AG04450 (cell line): ENCODE measurements around the gene SLC25A28. TPM values are rescaled to one million over a fixed set of nuclear protein-coding genes. Genes with fewer than 3 reads are reported as not detected.
"Not testable (repeated sequence)": the region's sequence is repeated elsewhere in the genome, so short reads cannot be mapped to it uniquely, and the experiment has no call there.

Source experiments
- CTCF ChIA-PET: fragments of 300-600, 350-600 bp; formaldehyde crosslinking; extraction: SDS; loops from one replicate; lab custom pipeline; 2022; ENCODE audit warnings: antibody characterized with exemption, inconsistent platforms; lab: Charles Lee
- POLR2A ChIA-PET: fragments of 350-600 bp; formaldehyde crosslinking; extraction: SDS; loops from one replicate; lab custom pipeline; 2021; ENCODE audit warnings: antibody characterized with exemption, inconsistent platforms; lab: Yijun Ruan, JAX
- DNase-seq: peaks from one replicate; pipeline ENCODE4 v3.0.0-alpha.2; 2011; ENCODE audit warnings: low read depth, low spot score
- H3K27ac ChIP-seq: one replicate; pipeline ENCODE4 v1.5.1; 2012; ENCODE audit warnings: low read depth, low read length, control low read depth
- H3K27me3 ChIP-seq: one replicate; pipeline ENCODE4 v1.6.0; 2012; ENCODE audit warnings: low read length; ENCODE audit not compliant: control insufficient read depth, insufficient read depth
- H3K4me3 ChIP-seq: 2 replicates; pipeline ENCODE4 v1.5.1; 2011; ENCODE audit warnings: mild to moderate bottlenecking, low read depth, low read length, control low read depth
- H3K9me3 ChIP-seq: 2 replicates; pipeline ENCODE4 v1.5.1; 2012; ENCODE audit warnings: low read length; ENCODE audit not compliant: control insufficient read depth, insufficient read depth
- polyA plus RNA-seq: library from polyadenylated mRNA; depleted of rRNA; stranded (reverse); fragments of >200 nt; gene quantifications from 2 replicates; pipeline ENCODE4 v1.2.3, GENCODE V29; 2011
- TF ChIP-seq, protein P1 (sequence below): IDR thresholded peaks from 2 replicates; pipeline ENCODE4 v1.5.1; 2011; ENCODE audit warnings: low read depth, low read length, control low read depth, inconsistent platforms

The SLC25A28 gene
- polyA plus RNA-seq, 1 experiment = 20.4 TPM

- Histone ChIP-seq H3K27me3 (peaks cover 3% of the 10 kb centered on the region), H3K4me3 (no peak overlapping the region), H3K27ac (no peak overlapping the region), H3K9me3 (no peaks in the 10 kb centered on the region)
- ChIA-PET CTCF (interaction anchor here (0.7 to 3.8 kb wide), 5 partner anchors 8 to 111 kb away, joined by 3 to 47 read pairs (median 7); partner anchors contain the start of gene ENTPD7), POLR2A (no interaction called here)
- no peak for DNase-seq
- TF ChIP-seq, protein P1, sequence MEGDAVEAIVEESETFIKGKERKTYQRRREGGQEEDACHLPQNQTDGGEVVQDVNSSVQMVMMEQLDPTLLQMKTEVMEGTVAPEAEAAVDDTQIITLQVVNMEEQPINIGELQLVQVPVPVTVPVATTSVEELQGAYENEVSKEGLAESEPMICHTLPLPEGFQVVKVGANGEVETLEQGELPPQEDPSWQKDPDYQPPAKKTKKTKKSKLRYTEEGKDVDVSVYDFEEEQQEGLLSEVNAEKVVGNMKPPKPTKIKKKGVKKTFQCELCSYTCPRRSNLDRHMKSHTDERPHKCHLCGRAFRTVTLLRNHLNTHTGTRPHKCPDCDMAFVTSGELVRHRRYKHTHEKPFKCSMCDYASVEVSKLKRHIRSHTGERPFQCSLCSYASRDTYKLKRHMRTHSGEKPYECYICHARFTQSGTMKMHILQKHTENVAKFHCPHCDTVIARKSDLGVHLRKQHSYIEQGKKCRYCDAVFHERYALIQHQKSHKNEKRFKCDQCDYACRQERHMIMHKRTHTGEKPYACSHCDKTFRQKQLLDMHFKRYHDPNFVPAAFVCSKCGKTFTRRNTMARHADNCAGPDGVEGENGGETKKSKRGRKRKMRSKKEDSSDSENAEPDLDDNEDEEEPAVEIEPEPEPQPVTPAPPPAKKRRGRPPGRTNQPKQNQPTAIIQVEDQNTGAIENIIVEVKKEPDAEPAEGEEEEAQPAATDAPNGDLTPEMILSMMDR = no peak
Observed at GRCh38 chr10:99629625-99629978, 9.4 kb upstream of the SLC25A28 start.

GRCh38 chr10:99628923-99629624 lies 8.8 kb upstream of the SLC25A28 start:
- Histone ChIP-seq H3K27me3 (no peaks in the 10 kb centered on the region), H3K9me3 (no peaks in the 10 kb centered on the region), H3K4me3 (no peak overlapping the region), H3K27ac (no peak overlapping the region)
- ChIA-PET POLR2A (no interaction called here), CTCF (interaction anchor here (0.7 to 3.8 kb wide), 3 partner anchors 31 to 111 kb away, joined by 3 to 47 read pairs (median 15); partner anchors contain the start of gene ENTPD7)
- TF ChIP-seq, protein P1 = no peak
- DNase-seq = no peak

- POLR2A ChIA-PET, CTCF ChIA-PET, H3K27me3 ChIP-seq, H3K27ac ChIP-seq, H3K4me3 ChIP-seq, DNase-seq: not testable (repeated sequence)
- peaks cover 11% of the 10 kb centered on the region for H3K9me3 ChIP-seq
Observed at GRCh38 chr10:99625124-99625523, 4.9 kb upstream of the SLC25A28 start.

- no peak overlapping the region for H3K27ac ChIP-seq
- no peak for DNase-seq
- peaks cover 14% of the 10 kb centered on the region for H3K9me3 ChIP-seq
- H3K4me3 ChIP-seq = no peak overlapping the region
- CTCF ChIA-PET = no interaction called here
- TF ChIP-seq, protein P1 = no peak
- H3K27me3 ChIP-seq = no peaks in the 10 kb centered on the region
- POLR2A ChIA-PET = no interaction called here
Observed at GRCh38 chr10:99623919-99624318, 3.7 kb upstream of the SLC25A28 start.

DNA sequence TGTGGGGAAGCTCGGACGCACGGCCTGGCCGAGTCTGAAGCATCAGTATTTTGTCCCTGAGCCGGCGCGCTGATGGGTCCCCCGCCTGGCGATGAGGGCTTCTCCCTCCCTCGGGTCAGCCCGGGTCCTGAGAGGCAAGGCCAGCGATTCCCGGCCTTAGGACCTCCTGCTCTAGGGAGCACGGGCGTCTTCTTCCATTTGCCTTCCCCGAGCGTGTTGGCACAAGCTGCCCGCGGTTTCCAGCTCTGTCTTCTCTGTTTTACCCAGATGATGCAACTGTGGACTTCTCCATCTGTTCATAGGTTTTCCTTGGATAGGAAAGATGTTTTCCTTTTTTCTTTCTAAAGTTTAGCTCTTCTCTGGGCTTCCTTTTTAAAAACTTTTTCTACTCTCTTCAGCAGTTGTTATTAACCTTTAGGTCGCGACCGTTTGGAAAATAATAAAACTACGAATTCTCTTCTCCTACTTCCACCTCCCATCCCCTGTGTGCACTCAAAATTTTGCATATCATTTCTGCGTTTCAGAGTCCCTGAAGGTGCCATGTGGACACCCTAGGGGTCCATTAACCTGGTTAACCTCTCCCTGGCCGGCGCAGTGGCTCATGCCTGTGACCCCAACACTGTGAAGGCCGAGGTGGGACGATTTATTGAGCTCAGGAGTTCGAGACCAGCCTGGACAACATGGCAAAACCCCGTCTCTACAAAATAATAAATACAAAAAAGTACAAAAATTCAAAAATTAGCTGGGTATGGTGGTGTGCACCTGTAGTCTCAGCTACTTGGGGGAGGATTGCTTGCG lies 1.4 kb upstream of the SLC25A28 start:
- H3K4me3 ChIP-seq = peak overlapping the region; percentile 71
- H3K27me3 ChIP-seq = no peaks in the 10 kb centered on the region
- TF ChIP-seq, protein P1 = no peak
- H3K27ac ChIP-seq = peak overlapping the region; percentile 99
- H3K9me3 ChIP-seq = peaks cover 14% of the 10 kb centered on the region
- ChIA-PET CTCF (interaction anchor here (0.7 to 16.6 kb wide), 6 partner anchors 9 to 185 kb away, joined by 3 to 413 read pairs (median 6); partner anchors contain the start of genes ENTPD7 and GOT1), POLR2A (interaction anchor here (1.0 to 3.0 kb wide), 5 partner anchors 10 to 111 kb away, joined by 6 to 20 read pairs (median 7); partner anchors contain the start of genes COX15, CUTC and ENTPD7)
- no peak for DNase-seq
